HepG2 (cell line): ENCODE data around the gene SNRNP48. TPM values are rescaled to one million over a fixed set of nuclear protein-coding genes. Genes with fewer than 3 reads are reported as not detected.

Experiments
- ADNP ChIP-seq: sonication (generic); formaldehyde crosslinking; IDR thresholded peaks from 2 replicates; pipeline ENCODE4 v1.4.0; 2020; ENCODE audit warnings: missing genetic modification reagents
- DRAP1 ChIP-seq: IDR thresholded peaks from 2 replicates; pipeline ENCODE4 v1.6.1; 2016; ENCODE audit warnings: missing genetic modification reagents, missing compliant biosample characterization
- DZIP1 ChIP-seq: sonication (generic); formaldehyde crosslinking; IDR thresholded peaks from 2 replicates; pipeline ENCODE4 v1.5.0; 2020; ENCODE audit warnings: mild to moderate bottlenecking, missing genetic modification reagents
- ELF4 ChIP-seq: sonication (generic); formaldehyde crosslinking; IDR thresholded peaks from 2 replicates; pipeline ENCODE4 v1.5.0; 2020; ENCODE audit warnings: missing genetic modification reagents, mild to moderate bottlenecking, moderate library complexity, borderline replicate concordance
- LBX2 ChIP-seq: sonication (generic); formaldehyde crosslinking; IDR thresholded peaks from 2 replicates; pipeline ENCODE4 v1.5.0; 2020; ENCODE audit warnings: missing genetic modification reagents, mild to moderate bottlenecking, borderline replicate concordance
- LCORL ChIP-seq, 2 experiments: fragments of 450-650 bp in 1 of 2; sonication (generic) in 1 of 2; formaldehyde crosslinking in 1 of 2; IDR thresholded peaks; 2 replicates each; pipeline versions ENCODE4 v1.5.0 to v1.6.1; 2017 to 2020; ENCODE audit warnings: antibody characterized with exemption in 1 of 2, missing genetic modification reagents in 1 of 2
- MED8 ChIP-seq: sonication (generic); formaldehyde crosslinking; IDR thresholded peaks from 2 replicates; pipeline ENCODE4 v1.8.1; 2023; ENCODE audit warnings: mild to moderate bottlenecking, missing genetic modification reagents; ENCODE audit not compliant: insufficient replicate concordance
- ONECUT2 ChIP-seq: sonication (generic); formaldehyde crosslinking; IDR thresholded peaks from 2 replicates; pipeline ENCODE4 v1.4.0; 2020; ENCODE audit warnings: missing genetic modification reagents
- POLR2AphosphoS2 ChIP-seq: IDR thresholded peaks from 2 replicates; pipeline ENCODE4 v1.6.1; 2011; ENCODE audit warnings: low read depth, low read length, improper control_type of control experiment
- PTBP1 ChIP-seq: fragments of 200-400 bp; formaldehyde crosslinking; IDR thresholded peaks from 2 replicates; pipeline ENCODE4 v1.6.1; 2018; ENCODE audit warnings: low read length, low read depth; ENCODE audit not compliant: poor library complexity, severe bottlenecking
- RFX1 ChIP-seq: fragments of 450-650 bp; IDR thresholded peaks from 2 replicates; pipeline ENCODE4 v1.6.1; 2017
- SP140L ChIP-seq: sonication (generic); formaldehyde crosslinking; IDR thresholded peaks from 2 replicates; pipeline ENCODE4 v1.4.0; 2020; ENCODE audit warnings: missing genetic modification reagents, borderline replicate concordance
- SP4 ChIP-seq: sonication (generic); formaldehyde crosslinking; IDR thresholded peaks from 2 replicates; pipeline ENCODE4 v1.8.1; 2023; ENCODE audit warnings: mild to moderate bottlenecking, missing genetic modification reagents
- ZBTB4 ChIP-seq: sonication (generic); formaldehyde crosslinking; IDR thresholded peaks from 2 replicates; pipeline ENCODE4 v1.4.0; 2020; ENCODE audit warnings: missing genetic modification reagents, mild to moderate bottlenecking, borderline replicate concordance
- ZFP36L1 ChIP-seq: sonication (generic); formaldehyde crosslinking; IDR thresholded peaks from 2 replicates; pipeline ENCODE4 v1.8.0; 2022; ENCODE audit warnings: mild to moderate bottlenecking, missing genetic modification reagents, moderate library complexity
- ZNF570 ChIP-seq: sonication (generic); formaldehyde crosslinking; IDR thresholded peaks from 2 replicates; pipeline ENCODE4 v1.4.0; 2020; ENCODE audit warnings: mild to moderate bottlenecking, missing genetic modification reagents, borderline replicate concordance
- ZNF577 ChIP-seq: sonication (generic); formaldehyde crosslinking; IDR thresholded peaks from 2 replicates; pipeline ENCODE4 v1.4.0; 2020; ENCODE audit warnings: mild to moderate bottlenecking, low read depth, missing genetic modification reagents, borderline replicate concordance
- ZNF770 ChIP-seq: sonication (generic); formaldehyde crosslinking; IDR thresholded peaks from 2 replicates; pipeline ENCODE4 v1.5.0; 2020; ENCODE audit warnings: mild to moderate bottlenecking, missing genetic modification reagents
- ZNF788 ChIP-seq: sonication (generic); formaldehyde crosslinking; IDR thresholded peaks from 2 replicates; pipeline ENCODE4 v1.5.0; 2020; ENCODE audit warnings: mild to moderate bottlenecking, missing genetic modification reagents, borderline replicate concordance
- polyA plus RNA-seq, 8 experiments: library from polyadenylated mRNA; depleted of rRNA in 3 of 8; stranded (reverse) in 7 of 8; unstranded in 1 of 8; fragments of >200 nt; fragmentation: Illumina TruSeq in 4 of 8; extraction: Trizol in 4 of 8; gene quantifications; 2 replicates each; pipeline versions ENCODE4 v1.2.1 to v1.2.3, GENCODE V29; 2011 to 2016; ENCODE audit warnings: low read depth in 4 of 8, missing spikeins in 1 of 8, mixed read lengths in 1 of 8; ENCODE audit not compliant: insufficient read depth in 1 of 8
- total RNA-seq, 5 experiments: library from RNA; depleted of rRNA; stranded (reverse); fragments of >200 nt; fragmentation: Illumina TruSeq; extraction: Trizol; gene quantifications; 2 replicates each; pipeline ENCODE4 v1.2.3, GENCODE V29; 2016; ENCODE audit warnings: low read depth in 1 of 5

Gene SNRNP48
- total and polyA plus RNA-seq, 2 of the 13 experiments (the other 11 are each of a cell fraction or from before 2014, with no cell fraction given) = 17.5 to 47.5 TPM

- TF ChIP-seq ZBTB4 (peak; percentile 97; the same call in 1 of the 2 replicates), ZNF788 (peak; percentile 78; the same call in 1 of the 2 replicates), POLR2AphosphoS2 (no peak; the same call in 1 of the 2 replicates), RFX1 (no peak; the same call in 1 of the 2 replicates), ONECUT2 (CRISPR knock-in tag) (0 out of 2 replicates have a peak, but pooled peaks have one; percentile 18), ELF4 (CRISPR knock-in tag) (no peak), SP4 (CRISPR knock-in tag) (peak; percentile 81), DZIP1 (CRISPR knock-in tag) (no peak), ADNP (peak; percentile 85), ZNF570 (CRISPR knock-in tag) (no peak), PTBP1 (no peak), LBX2 (CRISPR knock-in tag) (no peak), ZNF577 (CRISPR knock-in tag) (no peak), DRAP1 (CRISPR knock-in tag) (peak; percentile 52; the same call in 1 of the 2 replicates), SP140L (CRISPR knock-in tag) (no peak), LCORL (IDR thresholded peaks at IDR 0.05) (peak; percentile 76), LCORL (CRISPR knock-in tag; IDR thresholded peaks at IDR 0.05) (peak; percentile 97), ZFP36L1 (peak; percentile 94), MED8 (peak; percentile 96), ZNF770 (peak; percentile 84)
Measured at GRCh38 chr6:7561153-7561964, 28.6 kb upstream of the SNRNP48 start (continued).
